Measurements from ENCODE around the gene SERPINA1.

- TF ChIP-seq POLR2AphosphoS5 (IDR thresholded peaks at IDR 0.05; ENCODE audit: low read depth, low read length) (no peak), POLR2A (IDR thresholded peaks at IDR 0.05; ENCODE audit: low read depth, low read length) (no peak), TAF1 (IDR thresholded peaks at IDR 0.05; ENCODE audit: borderline replicate concordance, low read depth, low read length) (no peak)
These were observed 5.4 kb downstream of the SERPINA1 start for GRCh38 chr14:94382716-94383596.
